HepG2 (cell line): ENCODE measurements around the gene PCGF2. TPM values are rescaled to one million over a fixed set of nuclear protein-coding genes. Genes with fewer than 3 reads are reported as not detected.

ENCODE experiments used
- AFF4 ChIP-seq: sonication (generic); formaldehyde crosslinking; IDR thresholded peaks from 2 replicates; pipeline ENCODE4 v1.4.0; 2020; ENCODE audit warnings: missing genetic modification reagents
- ARID2 ChIP-seq: sonication (generic); formaldehyde crosslinking; IDR thresholded peaks from 2 replicates; pipeline ENCODE4 v1.8.1; 2022; ENCODE audit warnings: mild to moderate bottlenecking, missing genetic modification reagents, borderline replicate concordance
- HNRNPLL ChIP-seq: fragments of 200-400 bp; formaldehyde crosslinking; IDR thresholded peaks from 2 replicates; pipeline ENCODE4 v1.6.1; 2017; ENCODE audit warnings: mild to moderate bottlenecking, low read depth, low read length; ENCODE audit not compliant: poor library complexity, severe bottlenecking
- RARG ChIP-seq: sonication (generic); formaldehyde crosslinking; IDR thresholded peaks from 2 replicates; pipeline ENCODE4 v1.4.0; 2020; ENCODE audit warnings: low read depth, mild to moderate bottlenecking, missing genetic modification reagents
- SRY ChIP-seq: sonication (generic); formaldehyde crosslinking; IDR thresholded peaks from 2 replicates; pipeline ENCODE4 v1.8.0; 2022; ENCODE audit warnings: mild to moderate bottlenecking, missing genetic modification reagents
- TERF1 ChIP-seq: sonication (generic); formaldehyde crosslinking; IDR thresholded peaks from 2 replicates; pipeline ENCODE4 v1.8.0; 2022; ENCODE audit warnings: mild to moderate bottlenecking, missing genetic modification reagents, moderate library complexity
- ZBTB42 ChIP-seq: sonication (generic); formaldehyde crosslinking; IDR thresholded peaks from 2 replicates; pipeline ENCODE4 v1.5.0; 2020; ENCODE audit warnings: mild to moderate bottlenecking, missing genetic modification reagents
- ZNF446 ChIP-seq: sonication (generic); formaldehyde crosslinking; IDR thresholded peaks from 2 replicates; pipeline ENCODE4 v1.5.0; 2020; ENCODE audit warnings: mild to moderate bottlenecking, missing genetic modification reagents
- ZNF549 ChIP-seq: sonication (generic); formaldehyde crosslinking; IDR thresholded peaks from 2 replicates; pipeline ENCODE4 v1.5.0; 2020; ENCODE audit warnings: missing genetic modification reagents
- ZNF878 ChIP-seq: sonication (generic); formaldehyde crosslinking; IDR thresholded peaks from 2 replicates; pipeline ENCODE4 v1.8.1; 2023; ENCODE audit warnings: mild to moderate bottlenecking, missing genetic modification reagents, moderate library complexity
- polyA plus RNA-seq, 8 experiments: library from polyadenylated mRNA; depleted of rRNA in 3 of 8; stranded (reverse) in 7 of 8; unstranded in 1 of 8; fragments of >200 nt; fragmentation: Illumina TruSeq in 4 of 8; extraction: Trizol in 4 of 8; gene quantifications; 2 replicates each; pipeline versions ENCODE4 v1.2.1 to v1.2.3, GENCODE V29; 2011 to 2016; ENCODE audit warnings: low read depth in 4 of 8, missing spikeins in 1 of 8, mixed read lengths in 1 of 8; ENCODE audit not compliant: insufficient read depth in 1 of 8
- total RNA-seq, 5 experiments: library from RNA; depleted of rRNA; stranded (reverse); fragments of >200 nt; fragmentation: Illumina TruSeq; extraction: Trizol; gene quantifications; 2 replicates each; pipeline ENCODE4 v1.2.3, GENCODE V29; 2016; ENCODE audit warnings: low read depth in 1 of 5

The PCGF2 gene
- total and polyA plus RNA-seq, 2 of the 13 experiments (the other 11 are each of a cell fraction or from before 2014, with no cell fraction given): 11.6 to 29.4 TPM

- TF ChIP-seq ZNF878 (CRISPR knock-in tag) (peak; percentile 57; the same call in 1 of the 2 replicates), AFF4 (peak; percentile 84), ARID2 (CRISPR knock-in tag) (peak; percentile 47; the same call in 1 of the 2 replicates), TERF1 (CRISPR knock-in tag) (peak; percentile 46; the same call in 1 of the 2 replicates), ZNF446 (CRISPR knock-in tag) (no peak), HNRNPLL (peak; percentile 43), SRY (CRISPR knock-in tag) (0 out of 2 replicates have a peak, but pooled peaks have one; percentile 35), ZBTB42 (CRISPR knock-in tag) (no peak), RARG (no peak), ZNF549 (CRISPR knock-in tag) (peak; percentile 78; the same call in 1 of the 2 replicates)
Measured at GRCh38 chr17:38704606-38705522, 43.3 kb downstream of the PCGF2 start, which contains the start of gene MLLT6 (continued).
